Small intestine (tissue), 7 donors: Measurements from ENCODE around the gene LGI2. TPM values are rescaled to one million over a fixed set of nuclear protein-coding genes. Genes with fewer than 3 reads are reported as not detected.
"Not testable (repeated sequence)": the region's sequence is repeated elsewhere in the genome, so short reads cannot be mapped to it uniquely, and the experiment has no call there.

Experiments used
- DNase-seq, 2 donors: peaks; one replicate each; pipeline versions ENCODE4 v3.0.0 to v3.0.0-alpha.2; 2013
- FAIRE-seq: peaks from 2 replicates; lab custom pipeline; 2012; peaks lifted over from hg19 to GRCh38; lab: Jason Lieb, UNC
- H3K27ac ChIP-seq, 3 donors: one replicate each; pipeline ENCODE4 v1.5.1; 2013; ENCODE audit warnings: low read length in 2 of 3, mild to moderate bottlenecking in 2 of 3, control low read depth in 1 of 3, inconsistent platforms in 1 of 3, low read depth in 1 of 3, moderate library complexity in 1 of 3
- H3K27me3 ChIP-seq, 3 donors: one replicate each; pipeline ENCODE4 v1.6.1; 2013; ENCODE audit warnings: low read length in 3 of 3, inconsistent platforms in 1 of 3; ENCODE audit not compliant: control insufficient read depth in 3 of 3, insufficient read depth in 3 of 3
- H3K36me3 ChIP-seq, 3 donors: one replicate each; pipeline ENCODE4 v1.6.1; 2013; ENCODE audit warnings: low read length in 3 of 3, inconsistent platforms in 1 of 3, low read depth in 1 of 3, mild to moderate bottlenecking in 1 of 3, moderate library complexity in 1 of 3; ENCODE audit not compliant: control insufficient read depth in 3 of 3, insufficient read depth in 2 of 3
- H3K4me1 ChIP-seq, 3 donors: one replicate each; pipeline ENCODE4 v1.6.1; 2013; ENCODE audit warnings: low read length in 2 of 3, inconsistent platforms in 1 of 3, low read depth in 1 of 3, mild to moderate bottlenecking in 1 of 3, moderate library complexity in 1 of 3; ENCODE audit not compliant: control insufficient read depth in 3 of 3, insufficient read depth in 2 of 3
- H3K4me3 ChIP-seq, 3 donors: one replicate each; pipeline ENCODE4 v1.5.1; 2013; ENCODE audit warnings: low read length in 3 of 3, control low read depth in 1 of 3, inconsistent platforms in 1 of 3, low read depth in 1 of 3, mild to moderate bottlenecking in 1 of 3, moderate library complexity in 1 of 3
- H3K9me3 ChIP-seq, 2 donors: one replicate each; pipeline ENCODE4 v1.6.1; 2013; ENCODE audit warnings: low read depth in 1 of 2, low read length in 1 of 2; ENCODE audit not compliant: control insufficient read depth in 2 of 2, insufficient read depth in 1 of 2
- WGBS, 3 donors: extraction: QIAGEN DNeasy Blood & Tissue Kit; methylation state at CpG; one replicate each; pipeline ENCODE4 v1.1.7; 2013; 5-methylcytosine and 5-hydroxymethylcytosine counted together
- polyA plus RNA-seq, 4 donors: library from polyadenylated mRNA; stranded (reverse) in 3 of 4; unstranded in 1 of 4; fragments of 200-250 nt in 3 of 4; fragments of 120-200 nt in 1 of 4; gene quantifications; one replicate each; pipeline versions ENCODE4 v1.2.1 to v1.2.3, GENCODE V29; 2013
- donor health status: healthy with polysubstance abuse.
- donor health status: control.
- donor health status: control.
- donor health status: Bipolar disorder and iron deficiency.
- donor health status: healthy.

LGI2 gene
- polyA plus RNA-seq, 4 donors: 0.42 to 0.65 TPM; not detected in 2

DNA sequence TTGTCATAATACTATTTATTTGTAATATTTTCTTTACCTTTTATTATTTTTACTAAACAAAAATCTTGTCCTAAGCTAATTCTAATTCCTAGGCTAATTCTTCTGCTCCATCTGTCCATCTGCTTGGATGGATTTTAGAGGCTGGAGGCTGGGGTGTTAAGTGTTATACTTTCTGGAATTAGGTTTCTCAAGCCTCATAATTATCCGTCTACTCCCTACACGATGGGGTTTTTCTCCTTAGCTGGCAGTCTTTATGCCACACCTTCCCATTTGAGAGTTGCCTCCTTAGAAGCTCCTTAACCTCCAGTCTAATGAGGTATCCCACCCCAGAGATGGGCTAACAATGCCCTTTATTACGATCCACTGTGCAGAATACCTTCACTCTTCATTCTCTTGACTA is 37.6 kb upstream of the LGI2 start:
- Histone ChIP-seq H3K27ac (no peak overlapping the region), H3K36me3 (no peaks in the 10 kb centered on the region), H3K4me3 (no peak overlapping the region), H3K4me1 (no peaks in the 10 kb centered on the region), H3K27me3 (no peaks in the 10 kb centered on the region), H3K9me3 (peaks cover 0 to under 1% of the 10 kb centered on the region in 2 donors)
- DNase-seq: no peak
- no peak for FAIRE-seq
- 77 to 87% (median 87%) methylated on average over 3 of the region's 3 CpGs for WGBS, 3 donors

DNA sequence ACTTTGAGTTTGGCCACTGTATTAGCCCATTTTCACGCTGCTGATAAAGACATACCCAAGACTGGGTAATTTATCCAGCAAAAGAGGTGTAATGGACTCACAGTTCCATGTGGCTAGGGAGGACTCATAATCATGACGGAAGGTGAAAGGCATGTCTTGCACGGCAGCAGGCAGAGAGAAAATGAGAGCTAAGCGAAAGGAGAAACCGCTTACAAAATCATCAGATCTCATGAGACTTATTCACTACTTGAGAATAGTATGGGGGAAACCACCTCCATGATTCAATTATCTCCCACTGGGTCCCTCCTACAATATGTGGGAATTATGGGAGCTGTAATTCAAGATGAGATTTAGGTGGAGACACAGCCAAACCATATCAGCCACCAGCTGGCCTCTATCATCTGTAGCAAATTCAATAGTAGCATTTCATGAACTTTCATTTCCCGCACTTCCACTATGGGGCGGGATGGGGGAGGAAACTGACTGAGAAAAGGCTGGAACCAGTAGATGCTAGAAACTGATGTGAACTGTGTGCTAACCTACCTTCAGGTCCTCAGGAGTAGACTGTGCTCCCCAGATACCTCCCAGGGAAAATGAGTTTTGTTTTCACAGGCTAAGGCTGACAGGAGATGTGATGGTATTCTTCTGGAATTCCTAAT is 35.3 kb upstream of the LGI2 start:
- WGBS, 3 donors: 89 to 91% (median 90%) methylated on average over 7 of the region's 7 CpGs
- no peak for FAIRE-seq
- no peaks in the 10 kb centered on the region for H3K36me3 ChIP-seq
- no peaks in the 10 kb centered on the region for H3K9me3 ChIP-seq
- H3K27me3 ChIP-seq: no peaks in the 10 kb centered on the region
- H3K4me3 ChIP-seq: no peak overlapping the region
- H3K27ac ChIP-seq: no peak overlapping the region
- DNase-seq: no peak
- no peaks in the 10 kb centered on the region for H3K4me1 ChIP-seq

DNA sequence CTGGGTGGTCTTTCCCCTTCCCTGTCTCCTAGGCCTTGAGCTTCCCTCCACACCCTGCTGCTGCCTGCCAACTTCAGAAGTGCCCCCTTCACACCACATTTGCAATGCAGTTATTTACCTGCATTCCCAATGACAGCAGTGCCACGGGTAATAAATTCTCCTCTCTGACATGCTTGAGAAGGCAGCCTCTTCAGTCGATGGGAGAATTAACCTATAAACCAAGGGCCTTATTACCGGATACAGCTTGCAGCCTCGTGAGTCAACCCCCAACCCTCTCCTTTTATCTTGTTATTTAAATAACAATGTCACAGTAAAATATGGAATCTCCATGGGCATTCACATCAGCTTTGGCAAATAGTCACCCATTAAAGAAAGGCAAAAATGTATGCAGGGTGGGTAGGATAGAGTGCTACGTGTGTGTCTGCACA is 34.7 kb upstream of the LGI2 start:
- H3K4me3 ChIP-seq: no peak overlapping the region
- no peaks in the 10 kb centered on the region for H3K36me3 ChIP-seq
- H3K4me1 ChIP-seq: no peaks in the 10 kb centered on the region
- no peak overlapping the region for H3K27ac ChIP-seq
- H3K27me3 ChIP-seq: no peaks in the 10 kb centered on the region
- no peaks in the 10 kb centered on the region for H3K9me3 ChIP-seq
- WGBS, 3 donors: 45 to 57% (median 51%) methylated on average over 5 of the region's 5 CpGs
- FAIRE-seq (no peak), DNase-seq (no peak)

DNA sequence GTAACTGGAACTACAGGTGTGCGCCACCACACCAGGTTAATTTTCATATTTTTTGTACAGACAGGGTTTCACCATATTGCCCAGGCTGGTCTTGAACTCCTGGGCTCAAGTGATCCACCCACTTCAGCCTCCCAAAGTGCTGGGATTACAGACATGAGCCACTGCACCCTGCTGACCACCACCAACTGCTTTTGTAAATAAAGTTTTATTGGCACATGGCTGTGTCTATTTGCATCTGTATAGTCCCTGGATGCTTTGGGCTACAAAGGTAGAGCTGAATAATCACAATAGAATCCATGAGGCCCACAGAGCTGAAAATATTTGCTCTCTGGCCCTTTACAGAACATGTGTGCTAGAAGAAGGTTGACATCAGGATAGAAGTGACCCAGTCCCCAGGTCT is 33.7 kb upstream of the LGI2 start:
- FAIRE-seq: not testable (repeated sequence)

DNA sequence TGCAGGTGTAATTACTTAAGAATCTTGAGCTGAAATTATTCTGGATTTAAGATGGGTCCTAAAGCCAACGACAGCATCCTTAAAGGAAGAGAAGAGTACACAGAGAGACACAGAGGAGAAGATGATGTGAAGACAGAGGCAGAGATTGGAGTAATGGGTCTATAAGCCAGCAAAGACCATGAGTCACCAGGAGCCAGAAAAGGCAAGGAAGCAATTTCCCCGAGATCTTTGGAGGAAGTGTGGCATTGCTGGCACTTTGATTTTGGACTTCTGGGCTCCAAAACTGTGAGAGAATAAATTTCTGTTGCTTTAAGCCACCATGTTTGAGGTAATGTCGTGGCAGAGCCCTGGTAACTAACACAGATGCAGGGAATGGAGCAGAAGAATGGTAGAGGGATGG is 32.4 kb upstream of the LGI2 start:
- FAIRE-seq (no peak), DNase-seq (no peak)
- no peaks in the 10 kb centered on the region for H3K27me3 ChIP-seq
- H3K36me3 ChIP-seq: no peaks in the 10 kb centered on the region
- no peaks in the 10 kb centered on the region for H3K4me1 ChIP-seq
- WGBS, 3 donors: 50 to 59% (median 52%) methylated on average over 3 of the region's 3 CpGs
- no peaks in the 10 kb centered on the region for H3K9me3 ChIP-seq
- no peak overlapping the region for H3K4me3 ChIP-seq
- no peak overlapping the region for H3K27ac ChIP-seq

More for the DNA sequence above, 33.7 kb upstream of the LGI2 start:
- H3K27me3 ChIP-seq, H3K36me3 ChIP-seq, H3K4me1 ChIP-seq, H3K4me3 ChIP-seq, H3K27ac ChIP-seq, DNase-seq, H3K9me3 ChIP-seq: not testable (repeated sequence)
- WGBS, 3 donors: 87 to 98% (median 92%) methylated on average over 1 of the region's 1 CpG

DNA sequence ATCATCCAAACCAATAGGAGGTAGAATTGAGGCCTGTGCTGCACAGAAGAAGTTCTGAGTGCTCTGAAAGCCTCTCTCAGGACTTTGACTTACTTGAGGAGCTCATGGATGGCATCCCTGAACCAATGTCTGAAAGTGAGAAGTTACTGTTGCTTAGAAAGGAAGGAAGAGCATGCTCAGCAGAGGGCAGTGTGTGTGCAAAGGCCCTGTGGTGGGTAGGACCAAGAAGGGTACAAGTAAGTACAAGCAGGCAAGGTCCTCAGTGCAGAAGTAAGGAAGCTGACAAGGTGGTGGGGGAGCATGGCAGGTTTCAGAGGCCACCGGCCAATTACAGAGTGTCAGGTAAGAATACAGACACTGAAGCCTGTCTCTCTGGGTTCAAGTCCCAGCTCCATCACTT is 31.4 kb upstream of the LGI2 start:
- Histone ChIP-seq H3K4me3 (no peak overlapping the region), H3K27me3 (no peaks in the 10 kb centered on the region), H3K27ac (no peak overlapping the region), H3K9me3 (no peaks in the 10 kb centered on the region), H3K36me3 (no peaks in the 10 kb centered on the region), H3K4me1 (no peaks in the 10 kb centered on the region)
- DNase-seq: no peak
- 100% methylated on average over 1 of the region's 1 CpG for WGBS, 3 donors
- FAIRE-seq: no peak

DNA sequence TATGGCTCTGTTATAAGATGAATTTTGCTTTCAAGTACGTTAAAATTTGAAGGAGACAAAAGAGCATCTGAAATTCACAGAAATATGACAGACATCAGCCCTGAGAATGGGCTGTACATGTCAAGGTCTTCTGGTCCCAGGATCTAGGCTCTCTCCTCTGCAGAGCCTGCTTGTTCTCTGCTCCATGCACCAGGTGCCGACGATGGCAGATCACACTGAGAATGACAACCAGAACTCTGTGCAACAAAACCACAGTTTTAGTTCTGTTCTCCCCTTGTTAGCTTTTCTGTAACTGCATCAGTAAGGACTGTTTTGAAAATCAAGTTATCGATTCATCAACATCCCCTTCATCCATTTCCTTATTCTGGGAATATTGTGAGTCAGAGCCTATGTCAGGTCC is 30.9 kb upstream of the LGI2 start:
- Histone ChIP-seq H3K36me3 (no peaks in the 10 kb centered on the region), H3K27me3 (no peaks in the 10 kb centered on the region), H3K4me3 (no peak overlapping the region), H3K9me3 (no peaks in the 10 kb centered on the region), H3K4me1 (no peaks in the 10 kb centered on the region), H3K27ac (no peak overlapping the region)
- FAIRE-seq: no peak
- WGBS, 3 donors: 84 to 92% (median 90%) methylated on average over 4 of the region's 4 CpGs
- DNase-seq: no peak

DNA sequence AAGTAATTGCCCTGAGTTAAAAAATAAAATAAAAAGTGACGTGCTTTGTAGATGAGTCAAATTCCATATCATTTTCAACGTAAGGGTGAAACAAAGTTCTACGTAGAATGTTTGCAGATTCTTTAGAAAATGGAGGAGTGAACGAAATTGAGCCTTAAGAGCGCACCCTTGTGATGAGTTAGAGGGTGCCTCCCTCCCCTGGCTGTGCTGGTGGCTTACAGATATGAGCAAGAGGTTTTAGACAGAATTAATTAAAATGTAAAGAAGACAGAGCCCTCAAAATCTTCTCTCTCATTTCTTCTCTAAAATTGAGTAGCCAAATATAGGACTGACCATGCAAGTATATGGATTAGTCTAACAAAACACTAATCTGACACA is 30.2 kb upstream of the LGI2 start:
- no peaks in the 10 kb centered on the region for H3K4me1 ChIP-seq
- DNase-seq (no peak), FAIRE-seq (no peak)
- no peak overlapping the region for H3K4me3 ChIP-seq
- H3K27ac ChIP-seq: no peak overlapping the region
- no peaks in the 10 kb centered on the region for H3K9me3 ChIP-seq
- H3K27me3 ChIP-seq: no peaks in the 10 kb centered on the region
- 79 to 87% (median 82%) methylated on average over 5 of the region's 5 CpGs for WGBS, 3 donors
- H3K36me3 ChIP-seq: no peaks in the 10 kb centered on the region
